ENCODE measurements around the gene CD99.
"Not testable (repeated sequence)": the region's sequence is repeated elsewhere in the genome, so short reads cannot be mapped to it uniquely, and the experiment has no call there.

CD99 gene

DNA sequence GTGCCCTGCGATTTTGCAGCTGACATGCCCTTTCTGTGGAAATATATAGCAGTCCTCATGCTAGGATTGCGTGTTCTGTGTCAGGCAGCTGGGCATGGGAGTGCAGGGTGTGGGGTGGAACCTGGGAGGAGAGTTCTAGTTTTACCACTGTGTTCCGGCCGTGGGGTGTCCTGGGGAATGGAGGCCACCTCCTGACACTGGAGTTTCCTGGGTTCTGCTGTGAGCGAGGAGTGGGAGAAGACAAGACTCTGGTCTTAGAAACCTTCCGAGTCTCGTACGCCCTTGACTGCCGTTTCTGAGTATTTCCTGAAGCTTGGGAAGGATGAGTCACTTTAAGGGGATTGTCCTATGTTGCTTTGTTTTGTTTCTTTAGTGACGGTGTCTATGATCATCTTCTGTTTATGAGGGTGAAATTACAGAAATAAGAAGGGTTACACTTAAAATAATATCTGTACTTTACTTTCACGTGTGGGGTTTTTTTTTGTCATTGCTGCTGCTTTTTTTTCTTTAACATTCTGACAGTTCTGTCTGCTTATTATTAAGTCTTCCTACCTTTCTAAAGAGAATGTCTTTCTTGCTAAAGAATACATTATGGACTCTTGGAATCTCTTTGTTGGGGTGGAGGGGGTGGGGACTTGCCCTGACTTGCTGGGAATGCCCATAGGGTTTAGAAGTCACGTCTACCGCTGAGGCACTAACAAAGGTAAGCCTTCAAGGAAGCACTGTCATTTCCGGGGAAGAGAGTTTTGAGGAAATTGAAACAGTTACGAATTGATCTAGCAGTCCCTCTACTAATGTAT, 19.1 kb downstream of the CD99 start:
- DNase-seq = no peak
- Mint-ChIP-seq H3K27me3 (no peaks in the 10 kb centered on the region), H3K4me1 (ENCODE audit: low read depth in 2 of 2) (peaks cover 48 to 66% of the 10 kb centered on the region in 2 donors), H3K27ac (peak overlapping the region; percentile 92 to 94), H3K4me3 (peak overlapping the region; percentile 79 to 80), H3K36me3 (ENCODE audit: insufficient read depth) (peaks cover 40% of the 10 kb centered on the region), H3K9me3 (no peaks in the 10 kb centered on the region)
- ATAC-seq (replicated peaks) = peak; percentile 57

DNA sequence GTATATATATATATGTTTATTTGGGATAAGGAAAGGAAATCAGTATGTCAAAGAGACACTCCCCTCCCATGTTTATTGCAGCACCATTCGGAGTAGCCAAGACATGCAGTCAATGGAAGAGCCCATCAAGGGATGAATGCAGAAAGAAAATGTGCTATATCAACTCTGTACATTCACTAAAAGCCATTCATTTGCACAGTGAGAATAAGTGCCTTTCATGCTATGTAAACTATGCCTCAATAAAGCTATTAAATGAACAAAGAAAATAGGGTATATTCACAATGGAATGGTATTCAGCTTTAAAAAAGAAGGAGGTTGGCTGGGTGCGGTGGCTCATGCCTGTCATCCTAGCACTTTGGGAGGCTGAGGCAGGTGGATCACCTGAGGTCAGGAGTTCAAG, 20.3 kb downstream of the CD99 start:
- Mint-ChIP-seq H3K27me3 (no peaks in the 10 kb centered on the region), H3K27ac (peak overlapping the region; percentile 19 to 92), H3K9me3 (no peaks in the 10 kb centered on the region), H3K4me1 (ENCODE audit: low read depth in 2 of 2) (peaks cover 50 to 68% of the 10 kb centered on the region in 2 donors), H3K4me3 (no peak overlapping the region), H3K36me3 (ENCODE audit: insufficient read depth) (peaks cover 44% of the 10 kb centered on the region)
- ATAC-seq (replicated peaks) (no peak), DNase-seq (no peak)

DNA sequence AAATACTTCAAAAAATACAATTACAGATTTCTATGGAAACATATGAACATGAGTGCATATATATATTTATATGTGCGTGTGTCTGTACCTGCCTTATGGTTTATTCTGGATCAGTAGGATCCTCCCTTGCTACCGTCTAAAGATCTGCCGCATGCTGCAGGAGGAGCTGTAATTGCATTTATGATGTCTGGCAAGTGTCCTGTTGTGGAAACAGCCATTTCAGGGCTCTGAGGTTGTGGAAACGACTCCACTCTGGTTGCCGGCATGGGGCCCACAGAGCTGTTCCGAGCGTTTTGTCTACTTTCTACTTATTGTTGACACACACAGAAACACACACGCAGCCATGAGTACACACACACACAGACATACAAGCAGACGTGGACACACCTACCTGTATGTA, 21.3 kb downstream of the CD99 start:
- ATAC-seq (replicated peaks) (no peak), DNase-seq (no peak)
- Mint-ChIP-seq H3K4me1 (ENCODE audit: low read depth in 2 of 2) (peaks cover 46 to 68% of the 10 kb centered on the region in 2 donors), H3K9me3 (no peaks in the 10 kb centered on the region), H3K4me3 (no peak overlapping the region), H3K36me3 (ENCODE audit: insufficient read depth) (peaks cover 51% of the 10 kb centered on the region), H3K27me3 (no peaks in the 10 kb centered on the region), H3K27ac (peak overlapping the region in 1 of 2 donors; percentile 92)

DNA sequence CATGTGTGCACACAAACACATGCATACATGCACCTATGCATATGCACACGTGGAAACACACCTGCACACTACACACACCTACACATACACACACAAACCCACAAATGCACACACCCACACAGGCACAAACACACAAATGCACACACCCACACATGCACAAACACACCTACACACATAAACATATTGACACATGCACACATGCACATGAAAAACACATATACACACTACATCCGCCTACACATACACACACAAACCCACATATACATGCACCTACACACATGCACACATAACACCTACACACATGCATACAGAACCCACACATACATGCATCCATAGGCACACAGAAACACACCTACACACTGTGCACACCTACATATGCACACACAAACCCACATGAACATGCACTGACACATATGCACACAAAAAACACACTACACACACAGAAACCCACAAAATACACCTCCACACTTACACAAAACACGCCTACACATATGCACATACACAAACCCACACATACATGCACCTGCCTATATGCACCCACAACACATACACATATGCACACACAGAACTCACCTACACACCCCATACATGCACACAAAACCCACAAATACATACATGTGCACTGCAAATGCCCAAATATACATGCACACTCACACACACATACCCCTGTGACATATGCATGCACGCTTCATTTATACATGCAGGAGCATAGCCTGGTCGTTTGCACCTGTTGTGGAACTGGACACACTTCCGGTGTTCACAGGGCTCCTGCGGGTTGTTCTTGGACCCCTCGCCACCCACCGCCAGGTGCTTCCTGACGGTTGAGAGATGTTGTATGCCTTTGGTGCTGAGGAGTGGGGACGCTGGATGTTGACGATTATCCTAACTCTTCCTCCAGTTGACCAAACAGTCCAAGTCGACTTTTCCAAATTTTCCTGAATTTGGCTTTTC, 22.1 kb downstream of the CD99 start:
- peaks cover 53% of the 10 kb centered on the region for H3K36me3 Mint-ChIP-seq (ENCODE audit: insufficient read depth)
- DNase-seq (no peak), ATAC-seq (replicated peaks) (no peak)
- peaks cover 39 to 66% of the 10 kb centered on the region in 2 donors for H3K4me1 Mint-ChIP-seq (ENCODE audit: low read depth in 2 of 2)
- H3K27ac Mint-ChIP-seq = peak overlapping the region in 1 of 2 donors; percentile 92
- no peaks in the 10 kb centered on the region for H3K9me3 Mint-ChIP-seq
- no peak overlapping the region for H3K4me3 Mint-ChIP-seq
- no peaks in the 10 kb centered on the region for H3K27me3 Mint-ChIP-seq

DNA sequence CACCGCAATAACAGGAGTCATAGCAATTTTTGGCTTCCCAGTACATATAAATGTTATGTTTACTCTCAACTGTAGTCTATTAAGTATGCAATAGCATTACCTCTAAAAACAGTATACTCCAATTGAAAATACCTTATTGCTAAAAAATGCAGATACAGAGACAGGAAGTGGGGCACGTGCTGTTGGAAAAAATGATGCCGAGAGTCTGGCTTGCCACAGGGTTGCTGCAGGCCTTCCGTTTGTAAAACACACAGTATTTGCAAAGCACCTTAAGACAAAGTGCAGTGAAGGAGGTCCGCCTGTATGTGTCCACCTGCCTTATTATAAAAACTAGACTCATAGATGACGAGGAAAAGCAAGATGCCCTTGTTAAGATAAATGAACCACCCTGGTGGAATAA, 23.5 kb downstream of the CD99 start:
- no peaks in the 10 kb centered on the region for H3K9me3 Mint-ChIP-seq
- ATAC-seq (replicated peaks) (no peak), DNase-seq (no peak)
- peaks cover 61% of the 10 kb centered on the region for H3K36me3 Mint-ChIP-seq (ENCODE audit: insufficient read depth)
- peaks cover 25 to 59% of the 10 kb centered on the region in 2 donors for H3K4me1 Mint-ChIP-seq (ENCODE audit: low read depth in 2 of 2)
- H3K27ac Mint-ChIP-seq = peak overlapping the region; percentile 18 to 92
- H3K27me3 Mint-ChIP-seq = no peaks in the 10 kb centered on the region
- peak overlapping the region in 1 of 2 donors; percentile 28 for H3K4me3 Mint-ChIP-seq

DNA sequence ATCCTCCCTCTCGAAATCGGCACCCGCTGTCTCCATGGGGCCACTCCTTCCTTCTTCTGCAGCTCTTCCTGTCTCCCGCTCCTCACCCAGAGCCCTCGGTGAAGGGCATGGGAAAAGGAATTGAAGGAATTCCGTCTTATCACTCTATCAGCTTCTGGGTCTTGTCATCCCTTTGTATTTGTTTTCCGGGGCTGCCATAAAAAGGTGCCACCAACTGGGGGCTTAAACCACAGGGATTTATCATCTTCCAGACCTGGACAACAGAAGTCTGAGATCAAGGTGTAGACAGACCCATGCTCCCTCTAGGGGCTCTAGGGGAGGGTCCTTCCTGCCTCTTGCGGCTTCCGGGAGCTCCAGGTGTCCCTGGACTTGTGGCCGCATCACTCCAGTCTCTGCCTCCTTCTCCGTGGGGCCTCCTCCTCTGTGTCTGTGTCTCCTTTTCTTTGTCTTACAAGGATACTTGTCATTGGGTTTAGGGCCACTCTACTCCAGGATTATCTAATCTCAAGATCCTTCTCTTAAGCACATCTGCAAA, 24.0 kb downstream of the CD99 start:
- no peaks in the 10 kb centered on the region for H3K27me3 Mint-ChIP-seq

DNA sequence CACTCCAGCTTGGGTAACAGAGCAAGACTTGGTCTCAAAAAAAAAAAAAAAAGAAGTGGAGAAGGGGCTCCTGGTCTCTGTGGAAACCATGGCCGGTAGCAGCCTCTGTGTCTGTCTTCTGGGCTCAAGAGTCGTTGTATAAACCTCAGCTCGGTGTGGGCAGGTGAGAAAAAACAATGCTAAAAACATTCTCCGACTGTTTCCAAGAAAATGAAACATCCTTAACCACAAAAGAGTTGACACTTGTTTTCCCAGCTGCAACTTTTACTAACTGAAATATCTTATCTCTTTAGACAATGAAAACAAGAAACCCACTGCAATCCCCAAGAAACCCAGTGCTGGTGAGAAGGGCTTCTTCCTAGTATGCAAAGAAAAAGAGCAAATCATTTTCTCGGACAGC, 26.2 kb downstream of the CD99 start:
- Mint-ChIP-seq H3K4me3 (no peak overlapping the region), H3K9me3 (no peaks in the 10 kb centered on the region), H3K27ac (peak overlapping the region; percentile 60 to 63), H3K27me3 (no peaks in the 10 kb centered on the region), H3K4me1 (ENCODE audit: low read depth in 2 of 2) (peaks cover 14 to 44% of the 10 kb centered on the region in 2 donors), H3K36me3 (ENCODE audit: insufficient read depth) (peaks cover 73% of the 10 kb centered on the region)
- ATAC-seq (replicated peaks) (no peak), DNase-seq (no peak)

More for the DNA sequence above, 24.0 kb downstream of the CD99 start:
- Mint-ChIP-seq H3K9me3 (no peaks in the 10 kb centered on the region), H3K4me3 (peak overlapping the region; percentile 14 to 28), H3K27ac (peak overlapping the region; percentile 18 to 92), H3K4me1 (ENCODE audit: low read depth in 2 of 2) (peaks cover 19 to 59% of the 10 kb centered on the region in 2 donors), H3K36me3 (ENCODE audit: insufficient read depth) (peaks cover 67% of the 10 kb centered on the region)
- DNase-seq (no peak), ATAC-seq (replicated peaks) (no peak)

DNA sequence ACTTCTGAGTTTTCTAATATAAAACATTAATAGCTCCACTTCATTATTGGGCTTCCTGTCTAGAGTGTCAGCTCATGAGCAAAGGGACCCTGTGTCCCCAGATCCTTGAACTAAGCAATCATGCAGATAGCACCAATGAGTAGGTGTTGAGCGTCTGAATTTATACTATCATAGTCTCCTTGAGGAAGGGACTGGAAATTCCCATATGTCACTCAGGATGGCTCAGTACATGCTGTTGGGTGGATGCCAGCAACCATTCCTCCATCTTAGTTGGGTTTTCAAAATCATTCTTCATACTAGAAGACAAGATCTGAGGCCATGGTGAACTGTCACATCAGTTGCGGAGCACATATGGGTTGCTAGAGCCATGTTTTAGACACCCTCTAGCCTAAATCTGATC, 27.7 kb downstream of the CD99 start:
- no peak for DNase-seq
- H3K4me3 Mint-ChIP-seq = no peak overlapping the region
- H3K36me3 Mint-ChIP-seq (ENCODE audit: insufficient read depth) = peaks cover 86% of the 10 kb centered on the region
- peaks cover 14 to 44% of the 10 kb centered on the region in 2 donors for H3K4me1 Mint-ChIP-seq (ENCODE audit: low read depth in 2 of 2)
- ATAC-seq (replicated peaks) = no peak
- no peaks in the 10 kb centered on the region for H3K27me3 Mint-ChIP-seq
- H3K27ac Mint-ChIP-seq = peak overlapping the region; percentile 60 to 84
- H3K9me3 Mint-ChIP-seq = no peaks in the 10 kb centered on the region

DNA sequence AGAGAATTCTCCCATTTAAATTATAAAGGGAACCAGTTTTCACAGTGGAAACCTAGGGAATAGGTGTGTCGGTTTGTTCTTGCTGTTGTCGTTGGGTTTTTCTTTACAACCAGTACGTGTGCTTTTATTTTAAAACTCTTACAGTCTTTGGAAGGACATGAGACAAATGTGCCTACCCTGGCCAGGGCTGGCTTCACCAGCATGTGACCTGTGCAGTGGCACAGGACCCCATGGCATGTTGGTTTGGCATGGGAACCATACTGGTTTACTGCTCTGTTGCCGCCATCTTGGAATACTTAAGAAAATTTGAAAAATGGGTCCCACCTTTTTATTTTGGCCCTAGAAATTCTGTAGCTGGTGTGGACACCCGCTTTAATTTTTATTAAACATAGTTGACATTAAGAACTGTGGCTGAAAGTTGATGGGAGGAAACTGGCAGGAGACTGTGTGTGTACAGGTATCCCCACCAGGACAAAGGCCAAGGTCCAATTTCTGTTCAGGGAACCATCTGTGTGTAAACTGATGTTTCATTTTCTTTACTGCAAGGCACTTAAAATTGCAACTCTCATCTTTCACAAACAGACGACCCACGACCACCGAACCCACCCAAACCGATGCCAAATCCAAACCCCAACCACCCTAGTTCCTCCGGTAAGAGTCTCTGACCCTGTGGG, 28.8 kb downstream of the CD99 start:
- peaks cover 10 to 36% of the 10 kb centered on the region in 2 donors for H3K4me1 Mint-ChIP-seq (ENCODE audit: low read depth in 2 of 2)

DNA sequence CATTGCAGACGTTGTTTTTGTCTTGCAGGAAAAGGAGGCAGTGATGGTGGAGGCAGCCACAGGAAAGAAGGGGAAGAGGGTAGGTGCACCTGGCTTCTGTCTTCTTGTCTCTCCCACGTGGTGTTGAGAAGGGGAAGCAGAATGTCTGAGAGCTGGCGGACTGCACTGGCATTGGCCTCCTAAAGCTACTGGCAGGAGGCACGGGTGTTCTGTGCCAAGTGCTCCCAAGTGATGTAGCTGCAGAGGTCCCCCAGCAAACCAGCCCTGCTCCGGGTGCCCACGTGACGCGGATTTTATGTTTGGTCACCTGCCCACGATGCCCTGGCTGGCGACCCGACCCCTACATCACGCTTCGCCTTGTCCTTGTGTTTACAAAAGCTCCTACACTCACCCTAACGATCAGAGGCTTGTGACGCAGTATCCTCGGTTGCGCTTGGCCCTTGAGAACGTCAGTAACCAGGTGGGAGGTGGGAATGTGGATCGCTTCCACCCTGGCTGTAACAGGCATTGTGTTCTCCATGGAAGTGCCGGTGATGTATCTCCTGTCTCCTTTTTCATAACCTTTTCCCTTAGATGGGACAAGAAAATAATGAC, 32.3 kb downstream of the CD99 start:
- DNase-seq (no peak), ATAC-seq (replicated peaks) (no peak)
- Mint-ChIP-seq H3K4me1 (ENCODE audit: low read depth in 2 of 2) (peaks cover 0 to 20% of the 10 kb centered on the region in 2 donors), H3K36me3 (ENCODE audit: insufficient read depth) (peaks cover 92% of the 10 kb centered on the region), H3K27me3 (no peaks in the 10 kb centered on the region), H3K4me3 (no peak overlapping the region), H3K27ac (peak overlapping the region; percentile 4 to 64), H3K9me3 (no peaks in the 10 kb centered on the region)

More for the DNA sequence above, 28.8 kb downstream of the CD99 start:
- DNase-seq (no peak), ATAC-seq (replicated peaks) (no peak)
- Mint-ChIP-seq H3K27ac (peak overlapping the region; percentile 20 to 84), H3K9me3 (no peaks in the 10 kb centered on the region), H3K27me3 (no peaks in the 10 kb centered on the region), H3K4me3 (no peak overlapping the region), H3K36me3 (ENCODE audit: insufficient read depth) (peaks cover 92% of the 10 kb centered on the region)

DNA sequence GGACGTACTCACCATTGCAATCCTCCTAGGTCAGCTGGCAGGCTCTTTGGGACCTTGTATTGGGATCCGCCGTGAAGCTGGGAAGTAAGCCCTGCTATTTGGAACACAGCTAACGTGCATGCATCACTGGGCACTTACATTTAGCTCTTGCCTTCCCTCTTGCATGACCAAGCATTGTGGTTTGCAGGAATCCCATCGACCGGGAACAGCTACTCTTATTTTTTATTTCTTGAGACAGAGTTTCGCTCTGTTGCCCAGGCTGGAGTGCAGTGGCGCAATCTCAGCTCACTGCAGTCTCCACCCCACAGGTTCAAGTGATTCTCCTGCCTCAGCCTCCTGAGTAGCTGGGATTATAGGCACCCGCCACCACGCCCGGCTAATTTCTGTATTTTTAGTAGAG, 36.2 kb downstream of the CD99 start:
- H3K9me3 Mint-ChIP-seq; H3K27me3 Mint-ChIP-seq; ATAC-seq (replicated peaks); H3K4me3 Mint-ChIP-seq; DNase-seq: not testable (repeated sequence)
- Mint-ChIP-seq H3K36me3 (ENCODE audit: insufficient read depth) (peaks cover 92% of the 10 kb centered on the region), H3K4me1 (ENCODE audit: low read depth in 2 of 2) (peaks cover 6 to 11% of the 10 kb centered on the region in 2 donors), H3K27ac (peak overlapping the region; percentile 29 to 35)

DNA sequence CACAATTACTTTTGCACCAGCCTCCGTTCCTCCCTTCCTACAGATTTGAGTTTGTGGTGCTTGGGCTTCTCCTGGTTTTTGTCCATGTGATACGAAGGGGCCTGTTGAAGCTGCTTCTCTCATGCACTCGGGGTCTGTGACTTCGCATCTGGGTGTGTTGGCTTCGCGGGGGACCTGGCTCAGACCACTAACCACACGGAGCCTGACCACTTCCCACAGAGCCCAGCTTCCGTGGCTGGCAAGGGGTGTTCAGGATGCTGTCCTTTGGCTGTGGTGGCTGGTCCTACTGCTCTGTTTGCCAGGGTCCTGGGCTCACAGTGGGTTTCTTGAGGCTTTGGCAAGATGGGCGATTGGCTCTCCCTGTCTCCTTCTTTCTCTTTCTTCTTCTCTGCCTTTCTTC, 41.0 kb downstream of the CD99 start:
- no peaks in the 10 kb centered on the region for H3K27me3 Mint-ChIP-seq
- peak; percentile 26 for ATAC-seq (replicated peaks)
- DNase-seq = no peak
- H3K27ac Mint-ChIP-seq = peak overlapping the region; percentile 93 to 95
- peaks cover 89% of the 10 kb centered on the region for H3K36me3 Mint-ChIP-seq (ENCODE audit: insufficient read depth)
- H3K4me1 Mint-ChIP-seq (ENCODE audit: low read depth in 2 of 2) = peaks cover 15 to 21% of the 10 kb centered on the region in 2 donors
- H3K9me3 Mint-ChIP-seq = no peaks in the 10 kb centered on the region
- H3K4me3 Mint-ChIP-seq = no peak overlapping the region

All from effector memory CD8-positive, alpha-beta T cell (primary cell).